Measurements from ENCODE around the gene GTF2H3. TPM values are rescaled to one million over a fixed set of nuclear protein-coding genes. Genes with fewer than 3 reads are reported as not detected.

Gene GTF2H3
- polyA plus RNA-seq, 3 donors from 2014 or later = 27.8 to 33.7 (median 30.7) TPM

- no peaks in the 10 kb centered on the region for H3K4me1 Mint-ChIP-seq
- no peaks in the 10 kb centered on the region for H3K9me3 Mint-ChIP-seq
- no peak overlapping the region for H3K27ac Mint-ChIP-seq
- no peak for DNase-seq
- peaks cover 4% of the 10 kb centered on the region in 3 donors for H3K36me3 Mint-ChIP-seq
- peaks cover 0 to 3% (median 0%) of the 10 kb centered on the region in 3 donors for H3K27me3 Mint-ChIP-seq (ENCODE audit: low read depth in 3 of 3)
- no peak overlapping the region for H3K4me3 Mint-ChIP-seq
Observed at GRCh38 chr12:123696646-123697045, 63.0 kb downstream of the GTF2H3 start.

- Mint-ChIP-seq H3K36me3 (no peaks in the 10 kb centered on the region), H3K27me3 (ENCODE audit: low read depth in 3 of 3) (peaks cover 0 to 7% (median 1%) of the 10 kb centered on the region in 3 donors), H3K4me3 (no peak overlapping the region), H3K4me1 (peaks cover 2 to 3% of the 10 kb centered on the region in 2 donors), H3K9me3 (no peaks in the 10 kb centered on the region), H3K27ac (no peak overlapping the region)
- no peak for DNase-seq
Observed at GRCh38 chr12:123705935-123706334, 72.3 kb downstream of the GTF2H3 start.

- Mint-ChIP-seq H3K36me3 (no peaks in the 10 kb centered on the region), H3K4me1 (peaks cover 10 to 11% of the 10 kb centered on the region in 2 donors), H3K27me3 (ENCODE audit: low read depth in 3 of 3) (peaks cover 3 to 18% (median 9%) of the 10 kb centered on the region in 3 donors), H3K27ac (no peak overlapping the region), H3K4me3 (no peak overlapping the region), H3K9me3 (no peaks in the 10 kb centered on the region)
- no peak for DNase-seq
Observed at GRCh38 chr12:123707466-123707865, 73.8 kb downstream of the GTF2H3 start.

Other genes starting within 250 kb of the GTF2H3 start
- gene KMT5A, start 249.7 kb upstream of the GTF2H3 start, polyA plus RNA-seq = 1 to 10 TPM in 2 of 3 donors, under 1 TPM in 1; 0.16 to 6.1 (median 3.2) TPM
- gene RILPL2, start 197.1 kb upstream of the GTF2H3 start, polyA plus RNA-seq = 1 to 10 TPM; 4.7 to 6.5 (median 6.5) TPM
- gene SNRNP35, start 175.7 kb upstream of the GTF2H3 start, polyA plus RNA-seq = 10 to 100 TPM; 26.2 to 42.3 (median 37.8) TPM
- gene RILPL1, start 100.1 kb upstream of the GTF2H3 start, polyA plus RNA-seq = under 1 TPM in 1 of 3 donors, not detected in 2; 0.34 TPM
- 100 to 1,000 TPM; 426 to 609 (median 557) TPM for gene TMED2, start 49.3 kb upstream of the GTF2H3 start, polyA plus RNA-seq
- gene DDX55, start 31.7 kb upstream of the GTF2H3 start, polyA plus RNA-seq = 10 to 100 TPM in 2 of 3 donors, 1 to 10 TPM in 1; 7.2 to 17.7 (median 16.4) TPM
- 10 to 100 TPM; 71.4 to 98.1 (median 75.2) TPM for gene EIF2B1, start 143 bp upstream of the GTF2H3 start, polyA plus RNA-seq
- gene TCTN2, start 37.3 kb downstream of the GTF2H3 start, polyA plus RNA-seq = 1 to 10 TPM in 1 of 3 donors, under 1 TPM in 1, not detected in 1; 0.72 to 1.0 TPM
- 10 to 100 TPM; 19.3 to 27.7 (median 26.5) TPM for gene ATP6V0A2, start 78.5 kb downstream of the GTF2H3 start, polyA plus RNA-seq
- gene DNAH10, start 128.5 kb downstream of the GTF2H3 start, polyA plus RNA-seq = under 1 TPM; 0.02 to 0.24 (median 0.16) TPM

All from immature natural killer cell (primary cell).